Body of pancreas (tissue), 4 donors: ENCODE measurements around the gene AIFM2.

Experiments used
- CTCF ChIP-seq, 7 experiments: fragments of 450-650 bp in 4 of 7; fragments of 200-600 bp in 3 of 7; sonication (generic) in 3 of 7; IDR thresholded peaks; one replicate each; pipeline ENCODE4 v1.5.1; 2016 to 2019; ENCODE audit warnings: antibody characterized with exemption in 7 of 7
- POLR2A ChIP-seq, 3 donors: fragments of 450-650 bp; IDR thresholded peaks; one replicate each; pipeline ENCODE4 v1.6.1; 2016; ENCODE audit warnings: antibody characterized with exemption in 3 of 3, mild to moderate bottlenecking in 2 of 3

DNA sequence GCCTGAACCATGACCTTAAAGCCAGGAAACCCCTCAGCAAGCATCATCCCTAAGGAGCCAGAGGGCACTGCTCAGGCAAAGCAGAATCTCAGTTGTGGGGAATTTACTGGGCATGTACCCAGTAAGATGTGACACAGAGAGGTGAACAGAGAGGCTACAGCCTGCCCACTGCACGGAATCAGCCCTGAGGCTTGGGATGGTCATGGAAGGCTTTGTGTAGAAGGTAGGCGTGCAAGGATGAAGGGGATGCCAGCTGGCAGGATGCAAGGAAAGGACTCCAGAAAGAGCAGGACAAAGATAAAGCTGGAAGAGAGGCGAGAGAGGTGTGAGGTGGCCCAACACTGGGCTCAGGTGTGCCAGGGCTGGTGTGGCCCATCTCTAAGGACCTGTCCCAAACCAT lies 2.4 kb upstream of the AIFM2 start:
- TF ChIP-seq CTCF (IDR thresholded peaks at IDR 0.05) (no peak), POLR2A (IDR thresholded peaks at IDR 0.05) (no peak)
